NCI-H1436 treated with DMSO at 0.1 percent for 48 hours (cell line): ENCODE results near the gene RAD9A.
"Not testable (repeated sequence)": the region's sequence is repeated elsewhere in the genome, so short reads cannot be mapped to it uniquely, and the experiment has no call there.

Source experiments
- DNase-seq: peaks from one replicate; lab custom pipeline; 2025; lab: John Stamatoyannopoulos, UW

RAD9A gene

GRCh38 chr11:67410984-67411784, 19.4 kb downstream of the RAD9A start:
- DNase-seq: no peak

- no peak for DNase-seq
These were observed 20.0 kb downstream of the RAD9A start for GRCh38 chr11:67411785-67412152.

- no peak for DNase-seq
These were observed 20.9 kb downstream of the RAD9A start for GRCh38 chr11:67412495-67413179.

GRCh38 chr11:67413266-67413849, 21.6 kb downstream of the RAD9A start:
- DNase-seq: no peak

GRCh38 chr11:67415501-67416304, 23.9 kb downstream of the RAD9A start, which contains the start of gene CARNS1:
TSS of gene CARNS1 (plus strand) at chr11:67415678. CDS start at chr11:67416200, 522 bp downstream.
- no peak for DNase-seq

GRCh38 chr11:67416416-67417335, 24.9 kb downstream of the RAD9A start:
- peak; percentile 49 for DNase-seq

GRCh38 chr11:67417425-67417824, 25.6 kb downstream of the RAD9A start:
- DNase-seq: no peak

- DNase-seq: no peak
These were observed 26.9 kb downstream of the RAD9A start for GRCh38 chr11:67418476-67419281.

- DNase-seq: no peak
These were observed 27.7 kb downstream of the RAD9A start for GRCh38 chr11:67419325-67420049.

GRCh38 chr11:67420147-67420645, 28.4 kb downstream of the RAD9A start:
- no peak for DNase-seq

- peak; percentile 49 for DNase-seq
These were observed 29.1 kb downstream of the RAD9A start for GRCh38 chr11:67420646-67421429.

- DNase-seq: no peak
These were observed 29.7 kb downstream of the RAD9A start for GRCh38 chr11:67421430-67422031.

GRCh38 chr11:67422891-67423290, 31.1 kb downstream of the RAD9A start:
- DNase-seq: no peak

- no peak for DNase-seq
These were observed 31.7 kb downstream of the RAD9A start for GRCh38 chr11:67423466-67423865.

GRCh38 chr11:67423891-67424613, 32.3 kb downstream of the RAD9A start:
- no peak for DNase-seq

GRCh38 chr11:67427364-67427859, 35.6 kb downstream of the RAD9A start:
- not testable (repeated sequence) for DNase-seq
